Heart left ventricle (tissue), 16 donors: ENCODE measurements around the gene DCAF6. TPM values are rescaled to one million over a fixed set of nuclear protein-coding genes. Genes with fewer than 3 reads are reported as not detected.

Experiments used
- ATAC-seq, 4 donors: fragments of 200-7000 bp; cut with Tn5 transposase; one replicate each; pipeline ENCODE4 v1.9.1; 2020 to 2022; ENCODE audit warnings: moderate library complexity in 4 of 4, mild to moderate bottlenecking in 3 of 4, moderate number of reproducible peaks in 1 of 4
- DNase-seq, 5 donors: peaks; one replicate each; pipeline ENCODE4 v3.0.0-alpha.2; 2020
- H3K27ac ChIP-seq, 12 donors: fragments of 200-600 bp; sonication (generic) in 4 of 12; one replicate each; pipeline versions ENCODE4 v1.5.0 to v1.8.0; 2016 to 2022; ENCODE audit warnings: mild to moderate bottlenecking in 2 of 12
- H3K27me3 ChIP-seq, 9 donors: fragments of 200-600 bp; sonication (generic) in 2 of 9; one replicate each; pipeline versions ENCODE4 v1.5.1 to v1.8.0; 2016 to 2022; ENCODE audit warnings: mild to moderate bottlenecking in 3 of 9
- H3K36me3 ChIP-seq, 9 donors: fragments of 200-600 bp; sonication (generic) in 2 of 9; one replicate each; pipeline versions ENCODE4 v1.5.0 to v1.8.0; 2018 to 2022; ENCODE audit warnings: mild to moderate bottlenecking in 2 of 9
- H3K4me1 ChIP-seq, 12 donors: fragments of 200-600 bp; sonication (generic) in 4 of 12; one replicate each; pipeline versions ENCODE4 v1.5.0 to v1.8.0; 2016 to 2022; ENCODE audit warnings: mild to moderate bottlenecking in 3 of 12
- H3K4me3 ChIP-seq, 12 donors: fragments of 200-600 bp; sonication (generic) in 4 of 12; one replicate each; pipeline versions ENCODE4 v1.5.0 to v1.8.0; 2017 to 2022; ENCODE audit warnings: mild to moderate bottlenecking in 9 of 12, moderate library complexity in 4 of 12
- H3K9me3 ChIP-seq, 12 donors: fragments of 200-600 bp; sonication (generic) in 4 of 12; one replicate each; pipeline versions ENCODE4 v1.5.0 to v1.8.0; 2016 to 2022; ENCODE audit warnings: mild to moderate bottlenecking in 1 of 12
- CTCF ChIP-seq, 12 donors: fragments of 200-600 bp; sonication (generic) in 4 of 12; IDR thresholded peaks; one replicate each; pipeline versions ENCODE4 v1.5.0 to v1.8.0; 2018 to 2022; ENCODE audit warnings: antibody characterized with exemption in 12 of 12, mild to moderate bottlenecking in 5 of 12
- POLR2A ChIP-seq, 2 donors: fragments of 450-650 bp; IDR thresholded peaks; one replicate each; pipeline ENCODE4 v1.6.1; 2017; ENCODE audit warnings: antibody characterized with exemption in 2 of 2, mild to moderate bottlenecking in 2 of 2, moderate library complexity in 2 of 2
- WGBS, 4 donors: extraction: QIAGEN DNeasy Blood & Tissue Kit in 2 of 4; methylation state at CpG; one replicate each; pipeline versions ENCODE4 v1.1.5 to v1.1.7; 2013 to 2018; 5-methylcytosine and 5-hydroxymethylcytosine counted together
- intact Hi-C, 10 donors: fragments of 100-400 bp; cut with DNase I; formaldehyde crosslinking; loops; one replicate each; pipeline versions ENCODE4 v1.11.1 to v1.14.2; 2022
- polyA plus RNA-seq, 2 donors: library from polyadenylated mRNA; stranded (reverse); fragments of 200-250 nt; gene quantifications; one replicate each; pipeline ENCODE4 v1.2.3, GENCODE V29; 2013
- total RNA-seq, 9 donors: library from RNA; depleted of rRNA in 2 of 9; stranded (reverse); fragments of >200 nt in 2 of 9; fragmentation: NEBNext Ultra II Directional in 3 of 9; extraction: Animal tissue kit (Norgen Biotek cat#: 25700) in 3 of 9; gene quantifications; one replicate each; pipeline versions ENCODE4 v1.1.0 to v1.2.4, GENCODE V29; 2016 to 2023
- donor health status: ischemic (EF 13 %, LVEDD 7.1; RV severe dilation, severe dysfunction).
- donor health status: healthy with polysubstance abuse.
- donor health status: DM: no; HTN: yes; CAD: no.
- donor health status: DM: no; HTN: no; CAD: no.
- donor health status: ischemic (EF 25% LVEDD 6.9; RV normal size, moderate dysfunction).
- donor health status: ischemic (EF 25% LVEDD 5.7; RV mildly dilated, moderate dysfunction).
- donor health status: healthy.
- donor health status: DM: yes; HTN: yes; CAD: no.
- donor health status: ischemic (EF 35%, LVEDD 5.7; RV mildly dilated, moderate dysfunction).
- donor health status: nonischemic (EF 11% LVEDD 7.7; RV severe dilation, severe dysfunction).
- donor health status: DM: yes; HTN: yes; CAD: no.
- donor health status: PGD.
- donor health status: ischemic (EF 29% LVEDD 5.4; RV normal size, mild dysfunction).
- donor health status: nonischemic (EF 23%, LVEDD 6.1; RV moderate dilation, normal function).

DCAF6 gene
- total and polyA plus RNA-seq, 11 donors = 66.9 to 245 (median 180) TPM

GRCh38 chr1:168089326-168089978, 153.0 kb downstream of the DCAF6 start:
- no peak for TF ChIP-seq CTCF (IDR thresholded peaks at IDR 0.05)
- no peak for TF ChIP-seq POLR2A (IDR thresholded peaks at IDR 0.05)
- peaks cover 0 to 13% (median 0%) of the 10 kb centered on the region in 9 donors for H3K36me3 ChIP-seq
- no peak for ATAC-seq
- H3K4me1 ChIP-seq = peaks cover 0 to 21% (median 11%) of the 10 kb centered on the region in 12 donors
- no peaks in the 10 kb centered on the region for H3K9me3 ChIP-seq
- 92 to 97% (median 94%) methylated on average over 12 to 13 of the region's 13 CpGs for WGBS, 4 donors
- no peak overlapping the region for H3K4me3 ChIP-seq
- DNase-seq = no peak
- intact Hi-C loops = loop anchor here in 8 of 10 donors (5.0 to 10.0 kb wide), 6 partner anchors 48 to 375 kb away; partner anchors contain the start of genes DCAF6 (in 2 of the 8), GPR161 (in 2 of the 8), MPC2 (in 2 of the 8) and MPZL1 (in 2 of the 8)
- H3K27ac ChIP-seq = no peak overlapping the region
- H3K27me3 ChIP-seq = no peaks in the 10 kb centered on the region

GRCh38 chr1:168089979-168090337, 153.5 kb downstream of the DCAF6 start:
- Histone ChIP-seq H3K9me3 (no peaks in the 10 kb centered on the region), H3K4me3 (no peak overlapping the region), H3K4me1 (peaks cover 0 to 16% (median 6%) of the 10 kb centered on the region in 12 donors), H3K27me3 (no peaks in the 10 kb centered on the region), H3K27ac (no peak overlapping the region), H3K36me3 (peaks cover 0 to 13% (median 0%) of the 10 kb centered on the region in 9 donors)
- TF ChIP-seq POLR2A (IDR thresholded peaks at IDR 0.05) (no peak), CTCF (IDR thresholded peaks at IDR 0.05) (no peak)
- DNase-seq = no peak
- ATAC-seq = no peak
- 95 to 100% (median 97%) methylated on average over 2 of the region's 2 CpGs for WGBS, 4 donors
- intact Hi-C loops = loop anchor here in 9 of 10 donors (5.0 to 10.0 kb wide), 9 partner anchors 47 to 375 kb away; partner anchors contain the start of genes DCAF6 (in 2 of the 9), GPR161 (in 2 of the 9), MPC2 (in 2 of the 9) and MPZL1 (in 2 of the 9)

- Histone ChIP-seq H3K4me3 (no peak overlapping the region), H3K36me3 (peaks cover 0 to 13% (median 0%) of the 10 kb centered on the region in 9 donors), H3K27me3 (no peaks in the 10 kb centered on the region), H3K4me1 (peaks cover 0 to 13% (median 2%) of the 10 kb centered on the region in 12 donors), H3K27ac (no peak overlapping the region), H3K9me3 (no peaks in the 10 kb centered on the region)
- TF ChIP-seq POLR2A (IDR thresholded peaks at IDR 0.05) (no peak), CTCF (IDR thresholded peaks at IDR 0.05) (no peak)
- WGBS, 4 donors = 91 to 98% (median 94%) methylated on average over 14 of the region's 14 CpGs
- ATAC-seq (no peak), DNase-seq (no peak)
- intact Hi-C loops = loop anchor here in 4 of 10 donors (5.0 to 10.0 kb wide), 3 partner anchors 57 to 234 kb away; no protein-coding TSS in a partner anchor
Observed at GRCh38 chr1:168090395-168090794, 153.9 kb downstream of the DCAF6 start.

GRCh38 chr1:168091063-168091462, 154.6 kb downstream of the DCAF6 start:
- ATAC-seq (no peak), DNase-seq (no peak)
- H3K36me3 ChIP-seq = peaks cover 0 to 13% (median 0%) of the 10 kb centered on the region in 9 donors
- intact Hi-C loops = loop anchor here in 4 of 10 donors (5.0 to 10.0 kb wide), 3 partner anchors 56 to 234 kb away; no protein-coding TSS in a partner anchor
- peaks cover 0 to 10% (median 0%) of the 10 kb centered on the region in 12 donors for H3K4me1 ChIP-seq
- H3K27me3 ChIP-seq = no peaks in the 10 kb centered on the region
- H3K27ac ChIP-seq = no peak overlapping the region
- no peak for TF ChIP-seq POLR2A (IDR thresholded peaks at IDR 0.05)
- 94 to 97% (median 96%) methylated on average over 9 of the region's 9 CpGs for WGBS, 4 donors
- no peaks in the 10 kb centered on the region for H3K9me3 ChIP-seq
- H3K4me3 ChIP-seq = no peak overlapping the region
